ENCODE results near the gene ZNF580. TPM values are rescaled to one million over a fixed set of nuclear protein-coding genes. Genes with fewer than 3 reads are reported as not detected.

Gene ZNF580
- total and polyA plus RNA-seq, 10 of the 15 experiments (the other 5 are each of a cell fraction or from before 2014, with no cell fraction given), result 2.3 to 31.8 (median 10.0) TPM

- TF ChIP-seq RB1 (IDR thresholded peaks at IDR 0.05; ENCODE audit: borderline replicate concordance) (peak; percentile 99), RELA (IDR thresholded peaks at IDR 0.05; ENCODE audit: borderline replicate concordance, partially characterized antibody) (peak; percentile 40), ZNF592 (IDR thresholded peaks at IDR 0.05) (no peak), IRF4 (IDR thresholded peaks at IDR 0.05; ENCODE audit: low read depth, low read length) (no peak), KLF5 (IDR thresholded peaks at IDR 0.05; ENCODE audit: partially characterized antibody) (peak; percentile 57), TCF12 (IDR thresholded peaks at IDR 0.05; ENCODE audit: low read depth, low read length) (peak; percentile 45; the same call in 1 of the 2 replicates), YY1 (IDR thresholded peaks at IDR 0.05; ENCODE audit: low read depth, low read length) (peak; percentile 93), BRCA1 (IDR thresholded peaks at IDR 0.05; ENCODE audit: low read depth, low read length) (no peak), ZSCAN29 (IDR thresholded peaks at IDR 0.05) (no peak), NFYB (IDR thresholded peaks at IDR 0.05; ENCODE audit: insufficient read depth, low read depth, low read length) (0 out of 2 replicates have a peak, but pooled peaks have one; percentile 59), E4F1 (IDR thresholded peaks at IDR 0.05; ENCODE audit: borderline replicate concordance, partially characterized antibody) (peak; percentile 91), POLR2AphosphoS5 (IDR thresholded peaks at IDR 0.05; ENCODE audit: low read length) (peak; percentile 25; the same call in 1 of the 2 replicates), EGR1 (IDR thresholded peaks at IDR 0.05; ENCODE audit: borderline replicate concordance in 1 of 2, low read depth in 2 of 2, low read length in 2 of 2) (peak in 1 of 2 experiments; percentile 94; a peak in 2 of 3 replicates), BMI1 (IDR thresholded peaks at IDR 0.05; ENCODE audit: borderline replicate concordance) (no peak), SP1 (IDR thresholded peaks at IDR 0.05; ENCODE audit: low read depth, low read length) (peak; percentile 73), NR2F1 (conservative IDR thresholded peaks at IDR 0.05) (0 out of 2 replicates have a peak, but pooled peaks have one; percentile 42), STAT1 (conservative IDR thresholded peaks at IDR 0.05) (peak; percentile 93; the same call in 1 of the 2 replicates), POLR2A (IDR thresholded peaks at IDR 0.05; ENCODE audit: low read depth, low read length) (peak; percentile 74), HCFC1 (IDR thresholded peaks at IDR 0.05; ENCODE audit: low read length) (peak; percentile 66), PBX3 (IDR thresholded peaks at IDR 0.05; ENCODE audit: insufficient replicate concordance, low read depth, low read length) (no peak), ESRRA (IDR thresholded peaks at IDR 0.05; ENCODE audit: low read length) (no peak)
Observed at GRCh38 chr19:55599842-55600661, 40.8 kb upstream of the ZNF580 start, which contains the start of gene ZNF524 (continued).
